ENCODE data around the gene PERCC1.

PERCC1 gene

DNA sequence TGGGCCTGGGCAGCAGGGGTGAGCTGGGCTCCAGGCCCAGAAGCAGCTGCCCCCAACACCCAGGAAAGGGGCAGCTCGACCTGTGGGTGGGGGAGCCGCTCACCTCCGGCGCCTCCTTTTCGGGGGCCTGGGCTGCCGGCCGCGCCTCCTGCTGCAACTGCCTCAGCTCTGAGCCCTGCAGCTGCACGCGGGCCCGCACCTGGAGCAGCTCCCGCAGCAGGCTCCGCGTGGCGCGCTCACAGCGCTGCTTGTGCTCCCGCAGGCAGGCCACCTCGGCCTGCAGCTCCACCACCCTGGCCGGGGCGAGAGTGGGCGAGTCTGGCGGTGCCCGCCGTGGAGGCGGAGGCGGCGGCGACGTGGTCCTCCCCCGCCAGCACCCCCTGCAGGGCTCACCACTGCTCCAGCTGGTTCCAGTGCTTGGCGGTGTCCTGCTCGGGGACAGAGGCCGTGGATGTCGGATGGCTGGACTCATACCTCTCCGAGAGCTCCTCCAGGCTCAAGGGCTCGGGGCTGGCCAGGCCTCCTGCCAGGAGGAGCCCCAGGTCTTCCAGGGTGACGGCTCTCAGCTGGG lies 12.6 kb downstream of the PERCC1 start:
- Histone ChIP-seq H3K27ac (ENCODE audit: low read depth, low read length) (no peak overlapping the region), H3K36me3 (ENCODE audit: insufficient read depth, low read length) (no peaks in the 10 kb centered on the region), H3K79me2 (ENCODE audit: control insufficient read depth, insufficient read depth, low read length, unreplicated experiment) (no peaks in the 10 kb centered on the region), H3K27me3 (ENCODE audit: insufficient read depth, low read length) (no peaks in the 10 kb centered on the region), H3K4me3 (ENCODE audit: low read depth, low read length) (no peak overlapping the region), H3K4me1 (ENCODE audit: control insufficient read depth, insufficient read depth, low read length, unreplicated experiment) (no peaks in the 10 kb centered on the region), H2AFZ (ENCODE audit: low read length, unreplicated experiment) (no peak overlapping the region)

DNA sequence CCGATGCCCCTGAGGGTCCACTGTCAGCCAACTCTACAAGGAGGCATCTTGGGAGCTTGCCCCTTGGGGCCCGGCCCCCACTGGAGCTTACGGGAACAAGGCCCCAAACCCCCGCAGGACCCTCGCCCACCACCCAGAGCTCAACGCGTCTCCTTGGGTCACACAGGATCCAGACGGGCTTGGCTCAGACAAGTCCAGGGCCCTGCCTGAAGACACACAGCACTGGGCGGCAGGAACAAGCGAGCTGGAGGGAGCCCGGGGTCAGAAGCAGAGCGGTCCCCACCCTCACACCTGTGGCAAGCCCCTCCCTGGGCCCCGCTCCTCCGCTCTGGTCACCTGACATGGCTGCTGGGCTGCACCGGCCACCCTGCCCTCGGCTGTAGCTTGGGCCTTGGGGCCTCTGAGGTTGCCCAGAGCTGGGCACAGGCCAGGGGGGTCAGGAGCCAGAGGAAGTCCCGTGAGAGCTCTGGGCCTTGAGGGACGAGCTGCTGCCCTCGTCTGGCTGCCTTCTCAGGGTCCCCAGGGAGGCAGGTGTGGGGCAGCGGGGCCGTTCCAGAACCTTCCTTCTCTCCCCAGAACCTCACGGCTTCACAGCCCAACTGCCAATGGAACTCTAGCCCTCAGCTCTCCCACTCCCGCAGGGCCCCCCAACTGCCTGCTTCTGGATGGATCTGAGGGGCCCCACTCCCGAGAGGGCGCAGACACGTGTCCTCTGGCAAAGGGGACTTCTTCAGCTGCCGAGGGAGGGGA lies 13.3 kb downstream of the PERCC1 start, which contains the start of gene CCDC154:
Gene CCDC154 (minus strand): TSS at position 577 of the 750 bp plus-strand sequence. CDS start 234 bp downstream, at position 343.
- H3K4me3 ChIP-seq (ENCODE audit: low read depth, low read length): no peak within 1 kb of the TSS
- H2AFZ ChIP-seq (ENCODE audit: low read length, unreplicated experiment): no peak within 1 kb of the TSS
- H3K4me1 ChIP-seq (ENCODE audit: control insufficient read depth, insufficient read depth, low read length, unreplicated experiment): no peaks in the 10 kb centered on the region
- H3K79me2 ChIP-seq (ENCODE audit: control insufficient read depth, insufficient read depth, low read length, unreplicated experiment): no peaks in the 10 kb centered on the region
- H3K27me3 ChIP-seq (ENCODE audit: insufficient read depth, low read length): no peaks in the 10 kb centered on the region
- H3K27ac ChIP-seq (ENCODE audit: low read depth, low read length): no peak within 1 kb of the TSS
- peaks cover 3% of the 10 kb centered on the region; the same call in 1 of the 2 replicates for H3K36me3 ChIP-seq (ENCODE audit: insufficient read depth, low read length)

DNA sequence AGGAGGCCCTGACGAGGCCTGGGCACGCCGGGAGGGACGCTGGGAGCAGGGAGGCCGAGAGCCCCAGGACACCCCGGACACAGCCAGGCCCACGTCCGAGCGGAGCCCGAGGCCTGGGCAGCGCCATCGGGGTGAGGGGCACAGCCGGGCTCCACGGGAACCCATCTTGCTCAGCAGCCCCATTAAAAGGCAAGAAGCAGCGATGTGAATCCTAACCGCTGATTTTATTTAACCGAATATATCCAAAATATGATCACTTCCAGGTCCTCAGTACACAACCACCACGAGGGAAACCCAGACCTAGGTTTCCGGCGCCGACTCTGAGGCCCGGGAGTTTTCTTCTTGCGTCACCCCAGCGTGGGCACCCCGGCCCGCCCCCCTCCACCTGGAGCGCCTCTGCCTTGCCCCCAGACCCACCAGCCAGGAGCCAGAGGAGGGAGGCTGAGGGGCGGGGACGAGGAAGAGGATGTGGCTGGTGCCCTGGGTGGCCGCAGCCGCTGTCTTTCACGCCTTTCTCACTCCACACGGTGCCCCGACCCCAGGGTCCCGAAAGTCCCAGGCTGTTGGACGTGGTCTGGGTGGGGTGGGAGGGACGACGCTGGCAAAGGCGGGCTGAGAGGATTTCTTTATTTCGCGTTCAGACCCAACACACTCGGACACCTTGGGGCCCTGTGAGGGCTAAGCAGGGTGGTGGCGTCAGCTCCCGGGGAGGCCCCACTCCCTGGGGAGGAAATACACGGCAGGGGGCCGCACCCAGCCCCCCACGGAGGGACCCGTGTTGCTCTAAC lies 14.0 kb downstream of the PERCC1 start:
- Histone ChIP-seq H2AFZ (ENCODE audit: low read length, unreplicated experiment) (no peak overlapping the region), H3K4me1 (ENCODE audit: control insufficient read depth, insufficient read depth, low read length, unreplicated experiment) (no peaks in the 10 kb centered on the region), H3K27ac (ENCODE audit: low read depth, low read length) (no peak overlapping the region), H3K79me2 (ENCODE audit: control insufficient read depth, insufficient read depth, low read length, unreplicated experiment) (no peaks in the 10 kb centered on the region), H3K27me3 (ENCODE audit: insufficient read depth, low read length) (no peaks in the 10 kb centered on the region), H3K4me3 (ENCODE audit: low read depth, low read length) (no peak overlapping the region), H3K36me3 (ENCODE audit: insufficient read depth, low read length) (peaks cover 3% of the 10 kb centered on the region; the same call in 1 of the 2 replicates)

- Histone ChIP-seq H3K79me2 (ENCODE audit: control insufficient read depth, insufficient read depth, low read length, unreplicated experiment) (no peaks in the 10 kb centered on the region), H3K27me3 (ENCODE audit: insufficient read depth, low read length) (no peaks in the 10 kb centered on the region), H3K27ac (ENCODE audit: low read depth, low read length) (no peak overlapping the region), H2AFZ (ENCODE audit: low read length, unreplicated experiment) (no peak overlapping the region), H3K36me3 (ENCODE audit: insufficient read depth, low read length) (peaks cover 3% of the 10 kb centered on the region; the same call in 1 of the 2 replicates), H3K4me1 (ENCODE audit: control insufficient read depth, insufficient read depth, low read length, unreplicated experiment) (no peaks in the 10 kb centered on the region), H3K4me3 (ENCODE audit: low read depth, low read length) (no peak overlapping the region)
Observed at GRCh38 chr16:1445518-1446203, 14.8 kb downstream of the PERCC1 start.

- H3K79me2 ChIP-seq (ENCODE audit: control insufficient read depth, insufficient read depth, low read length, unreplicated experiment): no peaks in the 10 kb centered on the region
- no peaks in the 10 kb centered on the region for H3K4me1 ChIP-seq (ENCODE audit: control insufficient read depth, insufficient read depth, low read length, unreplicated experiment)
- H2AFZ ChIP-seq (ENCODE audit: low read length, unreplicated experiment): no peak overlapping the region
- H3K27ac ChIP-seq (ENCODE audit: low read depth, low read length): no peak overlapping the region
- H3K4me3 ChIP-seq (ENCODE audit: low read depth, low read length): no peak overlapping the region
- no peaks in the 10 kb centered on the region for H3K27me3 ChIP-seq (ENCODE audit: insufficient read depth, low read length)
- peaks cover 5% of the 10 kb centered on the region; the same call in 1 of the 2 replicates for H3K36me3 ChIP-seq (ENCODE audit: insufficient read depth, low read length)
Observed at GRCh38 chr16:1446296-1447080, 15.6 kb downstream of the PERCC1 start.

GRCh38 chr16:1447965-1448364 lies 17.1 kb downstream of the PERCC1 start:
- H3K27ac ChIP-seq (ENCODE audit: low read depth, low read length): no peak overlapping the region
- no peaks in the 10 kb centered on the region for H3K79me2 ChIP-seq (ENCODE audit: control insufficient read depth, insufficient read depth, low read length, unreplicated experiment)
- H3K4me3 ChIP-seq (ENCODE audit: low read depth, low read length): no peak overlapping the region
- no peak overlapping the region for H2AFZ ChIP-seq (ENCODE audit: low read length, unreplicated experiment)
- peaks cover 7% of the 10 kb centered on the region; the same call in 1 of the 2 replicates for H3K36me3 ChIP-seq (ENCODE audit: insufficient read depth, low read length)
- no peaks in the 10 kb centered on the region for H3K27me3 ChIP-seq (ENCODE audit: insufficient read depth, low read length)
- H3K4me1 ChIP-seq (ENCODE audit: control insufficient read depth, insufficient read depth, low read length, unreplicated experiment): no peaks in the 10 kb centered on the region

- no peaks in the 10 kb centered on the region for H3K4me1 ChIP-seq (ENCODE audit: control insufficient read depth, insufficient read depth, low read length, unreplicated experiment)
- H3K4me3 ChIP-seq (ENCODE audit: low read depth, low read length): no peak overlapping the region
- no peak overlapping the region for H3K27ac ChIP-seq (ENCODE audit: low read depth, low read length)
- H2AFZ ChIP-seq (ENCODE audit: low read length, unreplicated experiment): no peak overlapping the region
- H3K36me3 ChIP-seq (ENCODE audit: insufficient read depth, low read length): peaks cover 9% of the 10 kb centered on the region; the same call in 1 of the 2 replicates
- H3K79me2 ChIP-seq (ENCODE audit: control insufficient read depth, insufficient read depth, low read length, unreplicated experiment): no peaks in the 10 kb centered on the region
- no peaks in the 10 kb centered on the region for H3K27me3 ChIP-seq (ENCODE audit: insufficient read depth, low read length)
Observed at GRCh38 chr16:1448536-1449116, 17.7 kb downstream of the PERCC1 start.

GRCh38 chr16:1449201-1449788 lies 18.4 kb downstream of the PERCC1 start:
- H3K4me1 ChIP-seq (ENCODE audit: control insufficient read depth, insufficient read depth, low read length, unreplicated experiment): no peaks in the 10 kb centered on the region
- H2AFZ ChIP-seq (ENCODE audit: low read length, unreplicated experiment): no peak overlapping the region
- H3K36me3 ChIP-seq (ENCODE audit: insufficient read depth, low read length): peaks cover 11% of the 10 kb centered on the region; the same call in 1 of the 2 replicates
- H3K4me3 ChIP-seq (ENCODE audit: low read depth, low read length): no peak overlapping the region
- no peak overlapping the region for H3K27ac ChIP-seq (ENCODE audit: low read depth, low read length)
- H3K27me3 ChIP-seq (ENCODE audit: insufficient read depth, low read length): no peaks in the 10 kb centered on the region
- H3K79me2 ChIP-seq (ENCODE audit: control insufficient read depth, insufficient read depth, low read length, unreplicated experiment): no peaks in the 10 kb centered on the region

- Histone ChIP-seq H3K27me3 (ENCODE audit: insufficient read depth, low read length) (no peaks in the 10 kb centered on the region), H3K36me3 (ENCODE audit: insufficient read depth, low read length) (peaks cover 11% of the 10 kb centered on the region; the same call in 1 of the 2 replicates), H3K4me1 (ENCODE audit: control insufficient read depth, insufficient read depth, low read length, unreplicated experiment) (no peaks in the 10 kb centered on the region), H3K79me2 (ENCODE audit: control insufficient read depth, insufficient read depth, low read length, unreplicated experiment) (no peaks in the 10 kb centered on the region), H3K4me3 (ENCODE audit: low read depth, low read length) (no peak overlapping the region), H3K27ac (ENCODE audit: low read depth, low read length) (no peak overlapping the region), H2AFZ (ENCODE audit: low read length, unreplicated experiment) (no peak overlapping the region)
Observed at GRCh38 chr16:1450218-1450617, 19.3 kb downstream of the PERCC1 start.
